GM18502 (cell line): ENCODE results near the gene PEX3.

Experiments
- ATAC-seq: cut with Tn5 transposase; IDR thresholded peaks from one replicate; pipeline ENCODE4 v1.9.1; 2021; ENCODE audit warnings: mild to moderate bottlenecking; ENCODE audit not compliant: unreplicated experiment, poor library complexity

PEX3 gene

GRCh38 chr6:143535189-143535614 lies 84.6 kb downstream of the PEX3 start:
- no peak for ATAC-seq

GRCh38 chr6:143536461-143536865 lies 85.9 kb downstream of the PEX3 start:
- peak; percentile 66 for ATAC-seq

DNA sequence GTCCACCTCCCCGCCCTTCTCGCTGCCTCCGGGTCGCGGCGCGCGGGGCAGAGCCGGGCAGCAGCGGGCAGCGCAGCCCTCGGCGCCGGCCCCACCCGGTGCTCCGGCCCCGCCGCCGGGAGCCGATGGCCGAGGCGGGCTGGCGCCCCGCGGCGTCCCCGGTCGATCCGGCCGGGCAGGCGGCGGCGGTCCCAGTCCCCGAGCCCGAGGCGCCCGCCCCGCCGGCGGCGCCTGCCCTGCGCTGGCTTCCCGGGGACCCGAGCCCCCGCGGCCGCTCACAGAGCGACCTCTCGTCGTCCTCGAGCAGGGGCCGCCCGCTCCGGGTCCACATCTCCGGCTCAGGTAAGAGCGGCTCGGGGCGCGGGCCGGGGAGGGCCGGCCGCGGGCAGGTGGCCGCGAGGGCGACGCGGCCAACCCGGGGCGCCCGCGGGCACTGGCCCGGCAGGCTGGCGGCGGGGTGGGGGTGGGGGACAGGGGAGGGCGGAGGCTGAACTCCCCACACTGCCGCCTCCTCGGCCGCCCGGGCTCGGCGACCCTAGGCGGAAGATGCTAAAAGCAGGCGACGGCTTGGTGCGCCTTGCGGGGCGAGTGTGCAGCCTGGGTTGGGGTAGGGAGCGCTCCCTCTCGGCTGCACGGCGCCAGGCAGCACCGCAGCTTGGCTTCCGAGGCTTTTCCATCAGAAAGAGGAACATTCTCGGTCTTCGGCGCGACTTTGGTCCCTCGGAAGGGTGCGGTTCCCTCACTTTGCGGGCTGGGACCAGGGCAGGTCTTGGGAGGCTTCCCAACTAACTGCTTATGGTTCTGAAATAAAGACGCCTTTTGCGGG lies 86.5 kb downstream of the PEX3 start:
- ATAC-seq, result peak; percentile 71

DNA sequence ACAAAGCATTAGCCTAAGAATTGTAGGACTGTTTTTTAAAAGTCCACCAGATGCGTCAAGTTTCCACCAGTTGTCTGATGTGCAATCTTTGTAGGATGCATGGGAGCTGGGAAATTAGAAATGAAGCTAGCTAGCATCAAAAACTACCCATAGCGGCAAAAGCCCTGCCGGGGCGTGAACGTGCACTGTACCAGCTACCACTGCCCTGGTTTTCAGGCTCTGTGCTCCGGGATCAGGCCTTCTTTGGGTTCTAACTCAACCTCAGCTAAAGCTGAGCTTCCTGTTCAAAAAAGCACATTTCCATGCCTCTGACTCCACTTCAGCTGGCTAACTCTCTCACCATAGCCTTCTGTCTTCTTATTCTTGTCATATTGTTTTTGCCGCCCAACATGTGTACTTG lies 87.8 kb downstream of the PEX3 start:
- ATAC-seq, result no peak

DNA sequence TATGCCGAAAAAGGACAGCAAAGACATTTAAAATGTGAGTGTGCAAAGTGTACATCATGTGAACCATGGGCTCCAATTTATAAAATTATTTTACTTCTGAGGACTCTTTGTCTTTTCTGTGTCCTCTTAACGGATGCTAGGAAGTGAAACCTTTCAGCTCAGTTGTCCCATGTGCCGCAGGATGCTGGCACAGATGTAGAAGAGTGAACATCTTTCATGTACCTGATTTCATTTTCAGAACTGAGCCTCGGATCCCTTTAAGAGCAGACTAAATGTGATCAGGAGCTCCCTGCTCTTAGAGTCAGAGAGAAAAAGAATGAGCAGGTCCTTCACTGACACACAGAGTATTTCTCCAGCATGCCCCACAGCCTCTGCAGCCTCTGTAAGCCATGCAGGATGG lies 88.5 kb downstream of the PEX3 start:
- no peak for ATAC-seq

DNA sequence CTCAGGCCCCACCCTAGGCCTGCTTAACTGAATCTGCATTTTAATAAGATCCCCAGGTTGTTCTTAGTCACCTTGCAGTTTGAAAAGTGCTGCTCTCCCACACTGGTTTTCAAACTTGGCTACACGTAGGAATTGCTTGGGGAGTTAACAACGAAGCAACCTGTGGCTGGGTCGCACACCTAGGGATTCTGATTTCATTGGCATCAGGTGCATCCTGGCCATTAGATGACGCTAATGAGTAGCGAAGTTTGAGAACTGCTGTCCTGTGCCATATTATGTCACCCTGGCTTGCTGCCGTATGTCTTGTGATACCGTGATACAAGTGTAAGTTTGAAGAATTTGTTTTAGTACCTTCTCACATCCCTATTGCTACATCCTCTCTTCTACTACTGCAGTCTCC lies 89.1 kb downstream of the PEX3 start:
- ATAC-seq, result no peak

- ATAC-seq, result no peak
Observed at GRCh38 chr6:143540192-143540591, 89.6 kb downstream of the PEX3 start.
